ENCODE data around the gene RAD54L.

Gene RAD54L

DNA sequence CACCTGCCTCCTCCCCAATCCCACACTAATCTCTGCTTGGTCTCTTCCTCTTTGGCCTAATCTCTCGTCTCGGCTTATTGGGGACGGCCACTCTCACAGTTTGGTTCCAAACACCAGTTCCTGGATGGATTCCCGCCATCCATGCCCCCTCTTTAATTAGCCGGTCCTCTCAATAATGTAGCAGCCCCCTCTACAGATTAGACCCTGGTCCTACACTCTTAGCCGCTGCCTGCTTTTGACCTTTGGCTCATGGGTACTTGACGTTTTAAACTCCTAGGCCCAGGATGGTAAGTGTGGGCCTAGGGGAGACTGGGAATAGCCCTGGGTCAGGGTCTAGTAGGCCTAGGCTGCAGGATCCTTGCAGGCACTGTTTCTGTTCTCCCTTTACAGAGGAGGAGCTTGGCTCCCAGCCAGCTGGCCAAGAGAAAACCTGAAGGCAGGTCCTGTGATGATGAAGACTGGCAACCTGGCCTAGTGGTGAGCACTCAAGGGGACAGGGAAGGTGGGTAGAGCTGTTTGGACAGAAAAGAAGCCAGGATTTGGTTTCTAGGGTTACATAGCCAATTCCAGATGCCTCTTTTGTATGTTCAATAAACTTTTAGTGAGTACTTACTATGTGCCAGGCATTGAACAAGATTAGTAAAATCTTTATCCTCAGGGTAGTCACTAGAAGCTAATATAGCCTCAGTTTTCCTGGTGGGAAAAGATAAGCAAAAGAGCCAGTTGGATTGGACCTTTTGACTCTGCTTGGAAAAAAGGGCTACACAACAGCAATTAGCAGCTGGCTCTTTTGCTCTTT lies 758 bp downstream of the RAD54L start:
- Mint-ChIP-seq H3K4me3 (peak overlapping the region; percentile 99), H3K4me1 (ENCODE audit: low read depth) (peaks cover 35% of the 10 kb centered on the region)
- no peak for DNase-seq (ENCODE audit: low spot score)

DNA sequence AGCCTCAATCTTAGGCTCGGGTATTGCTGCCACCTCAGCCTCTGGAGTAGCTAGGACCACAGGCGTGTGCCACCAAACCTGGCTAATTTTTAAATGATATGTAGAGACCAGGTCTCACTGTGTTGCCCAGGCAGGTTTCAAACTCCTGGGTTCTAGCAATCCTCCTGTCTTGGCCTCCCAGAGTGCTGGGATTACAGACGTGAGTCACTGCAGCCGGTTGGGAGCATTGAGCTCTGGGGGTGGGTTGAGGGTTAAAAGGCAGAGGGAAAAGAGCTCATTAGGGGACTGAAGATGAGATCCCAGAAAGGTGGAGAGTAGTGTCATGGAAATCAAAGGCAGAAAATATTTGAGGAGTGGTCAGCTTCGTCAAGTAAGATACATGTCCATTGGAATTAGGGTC lies 7.1 kb downstream of the RAD54L start:
- H3K27ac Mint-ChIP-seq, result no peak overlapping the region
- H3K27me3 Mint-ChIP-seq (ENCODE audit: low read depth), result no peaks in the 10 kb centered on the region
- no peak for DNase-seq (ENCODE audit: low spot score)
- H3K4me1 Mint-ChIP-seq (ENCODE audit: low read depth), result peaks cover 13% of the 10 kb centered on the region
- no peak overlapping the region for H3K4me3 Mint-ChIP-seq
- H3K36me3 Mint-ChIP-seq (ENCODE audit: low read depth), result peaks cover 51% of the 10 kb centered on the region
- no peaks in the 10 kb centered on the region for H3K9me3 Mint-ChIP-seq

More for the DNA sequence above, 758 bp downstream of the RAD54L start:
- Mint-ChIP-seq H3K27ac (peak overlapping the region; percentile 97), H3K36me3 (ENCODE audit: low read depth) (peaks cover 38% of the 10 kb centered on the region), H3K9me3 (no peaks in the 10 kb centered on the region), H3K27me3 (ENCODE audit: low read depth) (no peaks in the 10 kb centered on the region)

DNA sequence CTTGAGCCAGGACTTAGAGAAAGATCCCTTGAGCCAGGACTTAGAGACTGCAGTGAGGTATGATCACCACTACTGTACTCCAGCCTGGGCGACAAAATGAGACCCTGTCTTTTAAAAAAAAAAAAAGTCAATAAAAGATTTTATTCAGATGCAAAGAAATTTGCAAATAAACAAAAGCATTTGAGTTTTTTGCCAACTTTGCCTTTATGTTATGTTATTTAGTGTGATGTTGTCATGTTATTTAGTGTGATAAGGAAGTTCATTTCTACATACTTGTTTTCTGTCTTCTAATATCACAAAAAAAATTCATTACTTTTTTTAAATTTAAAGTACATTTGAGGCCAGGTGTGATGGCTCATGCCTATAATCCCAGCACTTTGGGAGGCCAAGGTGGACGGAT lies 9.0 kb downstream of the RAD54L start:
- H3K4me3 Mint-ChIP-seq, result no peak overlapping the region
- peaks cover 8% of the 10 kb centered on the region for H3K4me1 Mint-ChIP-seq (ENCODE audit: low read depth)
- H3K36me3 Mint-ChIP-seq (ENCODE audit: low read depth), result peaks cover 55% of the 10 kb centered on the region
- H3K27ac Mint-ChIP-seq, result no peak overlapping the region
- no peak for DNase-seq (ENCODE audit: low spot score)
- no peaks in the 10 kb centered on the region for H3K9me3 Mint-ChIP-seq
- H3K27me3 Mint-ChIP-seq (ENCODE audit: low read depth), result no peaks in the 10 kb centered on the region

DNA sequence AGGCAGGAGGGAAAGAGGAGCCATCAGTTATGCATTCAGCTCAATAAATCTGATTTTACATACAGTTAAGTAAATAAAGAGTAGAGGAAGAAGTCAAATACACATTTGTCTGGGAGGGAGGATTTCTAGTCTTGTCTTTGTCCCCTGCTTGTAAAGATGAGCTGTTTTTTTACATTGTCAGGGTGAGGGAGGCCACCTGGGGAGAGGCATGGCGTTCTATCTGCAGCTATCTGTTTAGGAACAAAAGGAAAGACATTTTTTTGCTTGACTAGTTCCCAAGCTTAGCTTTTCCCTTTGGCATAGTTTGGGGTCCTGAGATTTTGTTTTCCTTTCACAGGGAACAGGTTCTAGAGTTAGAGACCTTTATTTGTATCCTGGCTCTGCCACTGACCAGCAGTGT lies 14.9 kb downstream of the RAD54L start:
- Mint-ChIP-seq H3K9me3 (no peaks in the 10 kb centered on the region), H3K4me3 (no peak overlapping the region), H3K27me3 (ENCODE audit: low read depth) (no peaks in the 10 kb centered on the region), H3K4me1 (ENCODE audit: low read depth) (no peaks in the 10 kb centered on the region), H3K36me3 (ENCODE audit: low read depth) (peaks cover 61% of the 10 kb centered on the region), H3K27ac (no peak overlapping the region)
- no peak for DNase-seq (ENCODE audit: low spot score)

DNA sequence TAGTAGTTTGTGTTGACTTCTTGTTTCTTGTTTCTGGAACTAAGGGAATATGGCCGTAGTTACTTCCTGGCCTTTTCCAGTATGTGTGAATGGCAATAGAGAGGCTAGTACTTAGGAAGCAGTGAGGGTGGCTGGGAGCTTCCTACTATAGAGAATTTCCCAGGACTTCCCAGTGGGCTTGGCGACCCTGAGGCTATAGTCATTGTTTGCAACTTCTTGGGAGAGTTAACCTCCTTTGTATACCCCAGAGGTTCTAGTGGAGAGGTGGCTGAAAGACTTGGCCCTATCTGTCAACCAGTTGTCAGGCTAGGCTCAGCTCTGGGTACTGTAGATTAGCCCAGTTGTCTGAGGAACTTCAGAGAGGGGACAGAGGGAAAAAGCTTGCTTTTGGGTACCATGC lies 15.6 kb downstream of the RAD54L start:
- H3K4me1 Mint-ChIP-seq (ENCODE audit: low read depth), result no peaks in the 10 kb centered on the region
- H3K9me3 Mint-ChIP-seq, result no peaks in the 10 kb centered on the region
- DNase-seq (ENCODE audit: low spot score), result no peak
- H3K4me3 Mint-ChIP-seq, result no peak overlapping the region
- no peaks in the 10 kb centered on the region for H3K27me3 Mint-ChIP-seq (ENCODE audit: low read depth)
- H3K27ac Mint-ChIP-seq, result no peak overlapping the region
- peaks cover 60% of the 10 kb centered on the region for H3K36me3 Mint-ChIP-seq (ENCODE audit: low read depth)

DNA sequence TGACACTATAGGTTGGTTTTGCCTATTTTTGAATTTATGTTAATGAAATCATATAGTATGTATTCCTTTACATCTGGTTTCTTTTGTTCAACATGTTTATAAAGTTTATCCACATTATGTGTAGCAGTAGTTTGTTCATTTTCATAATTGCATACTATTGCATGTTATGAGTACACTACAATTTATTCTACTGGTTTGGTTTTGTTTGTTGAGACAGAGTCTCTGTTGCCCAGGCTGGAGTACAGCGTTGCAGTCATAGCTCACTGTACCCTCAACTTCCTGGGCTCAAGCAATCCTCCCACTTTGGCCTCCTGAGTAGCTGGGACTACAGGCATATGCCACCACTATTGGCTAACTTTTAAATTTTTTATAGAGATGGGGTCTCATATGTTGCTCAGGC lies 21.0 kb downstream of the RAD54L start:
- H3K4me3 Mint-ChIP-seq, result no peak overlapping the region
- no peak overlapping the region for H3K27ac Mint-ChIP-seq
- DNase-seq (ENCODE audit: low spot score), result no peak
- H3K36me3 Mint-ChIP-seq (ENCODE audit: low read depth), result peaks cover 56% of the 10 kb centered on the region
- H3K9me3 Mint-ChIP-seq, result no peaks in the 10 kb centered on the region
- H3K4me1 Mint-ChIP-seq (ENCODE audit: low read depth), result no peaks in the 10 kb centered on the region
- H3K27me3 Mint-ChIP-seq (ENCODE audit: low read depth), result no peaks in the 10 kb centered on the region

DNA sequence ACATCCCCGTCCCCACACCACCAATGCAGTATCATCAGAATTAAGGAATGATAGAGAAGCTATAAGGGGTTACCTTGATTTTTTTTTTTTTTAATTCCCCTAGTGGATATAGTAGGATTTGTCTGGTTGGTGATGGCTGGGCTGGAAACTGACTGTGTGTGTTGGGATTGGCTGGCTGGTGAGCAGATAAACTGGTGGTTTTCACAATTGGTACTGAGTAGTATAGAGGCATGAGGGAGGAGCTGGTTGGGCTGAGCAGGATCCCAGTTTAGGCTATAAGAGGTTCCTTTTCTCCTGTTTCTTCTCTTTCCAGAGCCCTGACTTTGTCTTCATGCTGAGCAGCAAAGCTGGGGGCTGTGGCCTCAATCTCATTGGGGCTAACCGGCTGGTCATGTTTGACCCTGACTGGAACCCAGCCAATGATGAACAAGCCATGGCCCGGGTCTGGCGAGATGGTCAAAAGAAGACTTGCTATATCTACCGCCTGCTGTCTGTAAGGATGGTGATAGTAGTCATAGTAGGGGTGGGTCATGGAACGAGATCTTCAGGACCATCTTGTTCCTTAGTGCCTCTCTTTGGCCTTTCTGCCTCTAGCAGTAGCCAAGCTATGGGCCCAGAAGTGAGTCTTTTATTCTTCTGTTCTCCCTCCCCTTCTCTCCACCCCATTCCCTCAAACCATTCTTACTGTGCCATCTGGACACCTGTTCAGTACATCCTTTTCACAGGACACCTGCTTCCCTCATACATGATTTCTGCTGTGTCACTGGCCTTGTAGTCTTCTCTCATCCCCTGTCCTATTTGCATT lies 26.9 kb downstream of the RAD54L start:
- Mint-ChIP-seq H3K9me3 (no peaks in the 10 kb centered on the region), H3K27ac (no peak overlapping the region), H3K4me3 (no peak overlapping the region), H3K4me1 (ENCODE audit: low read depth) (no peaks in the 10 kb centered on the region), H3K36me3 (ENCODE audit: low read depth) (peaks cover 57% of the 10 kb centered on the region), H3K27me3 (ENCODE audit: low read depth) (no peaks in the 10 kb centered on the region)
- no peak for DNase-seq (ENCODE audit: low spot score)

DNA sequence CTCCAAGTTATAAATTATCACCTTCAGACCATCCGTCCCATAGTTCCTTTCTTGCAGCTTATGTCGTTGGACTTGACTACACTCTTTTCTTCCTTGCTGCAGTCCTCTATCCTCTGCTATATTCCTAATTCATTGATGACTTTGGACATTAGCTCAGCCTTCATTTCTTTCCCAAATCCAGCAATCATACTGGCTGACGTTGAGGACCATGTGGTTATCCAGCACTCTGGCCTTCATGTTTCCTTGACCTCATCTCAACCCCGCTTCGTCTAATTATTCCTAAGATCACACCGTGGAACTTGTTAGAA lies 27.4 kb downstream of the RAD54L start:
- Mint-ChIP-seq H3K27ac (no peak overlapping the region), H3K4me3 (no peak overlapping the region), H3K4me1 (ENCODE audit: low read depth) (no peaks in the 10 kb centered on the region), H3K36me3 (ENCODE audit: low read depth) (peaks cover 54% of the 10 kb centered on the region), H3K27me3 (ENCODE audit: low read depth) (no peaks in the 10 kb centered on the region), H3K9me3 (no peaks in the 10 kb centered on the region)
- DNase-seq (ENCODE audit: low spot score), result no peak

DNA sequence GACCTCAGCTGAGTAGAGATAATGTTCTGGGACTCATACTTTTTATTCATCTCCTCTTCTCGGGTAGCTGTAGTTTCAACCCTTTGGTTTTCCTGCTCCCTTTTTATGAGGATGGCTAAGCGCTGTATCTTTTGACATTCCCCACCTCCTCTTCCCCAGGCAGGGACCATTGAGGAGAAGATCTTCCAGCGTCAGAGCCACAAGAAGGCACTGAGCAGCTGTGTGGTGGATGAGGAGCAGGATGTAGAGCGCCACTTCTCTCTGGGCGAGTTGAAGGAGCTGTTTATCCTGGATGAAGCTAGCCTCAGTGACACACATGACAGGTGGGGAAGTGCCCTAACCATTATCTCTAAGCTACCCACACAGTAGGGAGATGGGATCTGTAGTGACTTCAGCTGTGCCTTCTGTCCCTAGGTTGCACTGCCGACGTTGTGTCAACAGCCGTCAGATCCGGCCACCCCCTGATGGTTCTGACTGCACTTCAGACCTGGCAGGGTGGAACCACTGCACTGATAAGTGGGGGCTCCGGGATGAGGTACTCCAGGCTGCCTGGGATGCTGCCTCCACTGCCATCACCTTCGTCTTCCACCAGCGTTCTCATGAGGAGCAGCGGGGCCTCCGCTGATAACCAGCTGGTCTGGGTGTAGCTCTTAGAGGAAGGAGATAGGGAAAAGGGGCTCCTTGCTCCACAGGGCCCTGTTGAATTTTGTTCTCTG lies 30.3 kb downstream of the RAD54L start:
- peaks cover 49% of the 10 kb centered on the region for H3K36me3 Mint-ChIP-seq (ENCODE audit: low read depth)
- no peaks in the 10 kb centered on the region for H3K27me3 Mint-ChIP-seq (ENCODE audit: low read depth)
- H3K9me3 Mint-ChIP-seq, result no peaks in the 10 kb centered on the region

DNA sequence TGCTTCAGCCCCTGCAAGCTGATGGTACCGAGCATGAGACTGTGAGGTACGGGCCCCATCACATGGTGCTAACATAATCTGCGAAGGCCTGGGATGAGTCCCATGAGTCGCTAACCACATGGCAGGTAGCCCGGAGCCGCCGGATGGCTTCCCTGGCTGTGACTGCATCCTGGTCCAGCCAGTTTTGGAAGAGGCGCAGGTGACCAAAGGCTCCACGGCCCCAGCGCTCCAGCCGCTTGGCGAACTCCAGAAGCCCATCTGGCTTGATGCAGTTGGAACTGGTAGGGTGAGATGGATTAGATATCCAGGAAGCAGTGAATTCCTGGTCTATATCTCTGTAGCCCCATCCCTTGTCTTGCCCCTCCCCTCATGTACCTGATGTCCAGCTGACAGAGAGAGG lies 31.2 kb downstream of the RAD54L start:
- H3K9me3 Mint-ChIP-seq, result no peaks in the 10 kb centered on the region
- no peak overlapping the region for H3K4me3 Mint-ChIP-seq

More for the DNA sequence above, 30.3 kb downstream of the RAD54L start:
- Mint-ChIP-seq H3K4me3 (no peak overlapping the region), H3K4me1 (ENCODE audit: low read depth) (no peaks in the 10 kb centered on the region), H3K27ac (no peak overlapping the region)
- DNase-seq (ENCODE audit: low spot score), result no peak

DNA sequence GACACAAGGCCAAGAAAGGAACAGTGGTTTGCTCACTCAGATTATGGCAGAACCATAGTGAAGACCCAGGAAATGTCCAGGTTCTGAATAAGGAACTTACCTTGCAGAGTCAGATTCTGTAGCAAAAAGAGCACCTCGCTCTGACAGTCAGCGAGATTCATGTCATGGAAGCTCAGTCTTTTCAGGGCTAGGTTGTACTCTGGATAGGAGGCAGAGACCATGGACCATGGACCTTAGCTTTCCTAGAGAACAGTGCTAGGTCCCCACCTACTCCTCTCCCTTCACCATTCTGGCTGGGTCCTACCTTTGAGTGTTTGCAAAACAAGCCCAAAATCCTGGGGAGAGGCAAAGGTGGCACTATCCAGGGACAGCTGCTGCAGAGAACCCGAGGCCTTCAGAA lies 32.5 kb downstream of the RAD54L start:
- H3K36me3 Mint-ChIP-seq (ENCODE audit: low read depth), result peaks cover 48% of the 10 kb centered on the region
- H3K27me3 Mint-ChIP-seq (ENCODE audit: low read depth), result no peaks in the 10 kb centered on the region
- H3K4me3 Mint-ChIP-seq, result no peak overlapping the region
- peaks cover 3% of the 10 kb centered on the region for H3K4me1 Mint-ChIP-seq (ENCODE audit: low read depth)
- H3K9me3 Mint-ChIP-seq, result no peaks in the 10 kb centered on the region
- no peak for DNase-seq (ENCODE audit: low spot score)
- H3K27ac Mint-ChIP-seq, result no peak overlapping the region

More for the DNA sequence above, 31.2 kb downstream of the RAD54L start:
- Mint-ChIP-seq H3K27me3 (ENCODE audit: low read depth) (no peaks in the 10 kb centered on the region), H3K4me1 (ENCODE audit: low read depth) (no peaks in the 10 kb centered on the region), H3K36me3 (ENCODE audit: low read depth) (peaks cover 49% of the 10 kb centered on the region), H3K27ac (no peak overlapping the region)
- no peak for DNase-seq (ENCODE audit: low spot score)

DNA sequence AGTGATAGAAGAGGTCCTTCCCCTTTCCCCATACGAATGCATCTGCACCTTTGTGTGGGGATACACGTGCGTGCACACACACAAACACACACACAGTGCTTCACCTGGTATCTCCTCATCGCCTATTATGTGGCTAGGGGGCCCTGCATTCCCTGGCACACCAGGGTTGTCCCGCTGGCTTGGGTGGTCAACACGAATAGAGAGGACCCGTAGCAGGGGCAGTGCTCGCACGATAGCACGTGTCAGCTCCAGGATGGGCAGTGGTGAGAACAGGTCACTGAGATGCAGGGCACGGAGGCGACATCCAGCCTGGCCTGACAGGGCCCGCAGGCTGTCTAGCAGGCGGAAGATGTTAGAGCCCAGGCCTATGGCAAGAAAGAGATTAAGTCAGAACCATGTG lies 33.5 kb downstream of the RAD54L start:
- Mint-ChIP-seq H3K4me1 (ENCODE audit: low read depth) (peaks cover 7% of the 10 kb centered on the region), H3K9me3 (no peaks in the 10 kb centered on the region), H3K27me3 (ENCODE audit: low read depth) (no peaks in the 10 kb centered on the region), H3K36me3 (ENCODE audit: low read depth) (peaks cover 41% of the 10 kb centered on the region), H3K4me3 (no peak overlapping the region), H3K27ac (no peak overlapping the region)
- DNase-seq (ENCODE audit: low spot score), result no peak

DNA sequence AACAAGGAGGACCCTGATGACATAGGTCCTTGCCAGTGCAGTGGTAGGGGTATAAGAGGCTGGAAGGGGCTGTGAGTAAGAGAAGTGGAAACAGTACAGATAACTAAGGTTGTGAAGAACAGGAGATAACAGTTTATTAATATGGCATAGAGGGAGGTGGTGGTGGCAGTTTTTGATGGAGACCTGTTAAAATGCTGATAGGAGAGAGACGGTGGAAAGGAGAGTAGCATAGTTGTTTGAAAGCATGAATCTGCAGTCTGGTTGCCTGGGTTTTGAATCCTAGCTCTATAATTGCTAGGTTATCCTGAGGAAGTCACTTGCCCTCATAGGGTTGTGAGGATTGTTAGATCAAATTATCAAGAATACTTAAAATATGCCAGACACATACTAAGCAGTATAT lies 36.5 kb downstream of the RAD54L start:
- Mint-ChIP-seq H3K36me3 (ENCODE audit: low read depth) (peaks cover 41% of the 10 kb centered on the region), H3K27me3 (ENCODE audit: low read depth) (no peaks in the 10 kb centered on the region), H3K27ac (no peak overlapping the region), H3K4me1 (ENCODE audit: low read depth) (peaks cover 20% of the 10 kb centered on the region), H3K4me3 (no peak overlapping the region), H3K9me3 (no peaks in the 10 kb centered on the region)
- no peak for DNase-seq (ENCODE audit: low spot score)
